ENCODE measurements around the gene KIAA0319L.

Gene KIAA0319L

GRCh38 chr1:35554266-35555211 is 2.7 kb downstream of the KIAA0319L start:
- DNase-seq, result no peak
- in situ Hi-C loops (cut with MboI; ENCODE audit: low pct_unique_long_range_greater_than_20kb, low sequenced_read_pairs), result no loop called here

- DNase-seq, result no peak
- in situ Hi-C loops (cut with MboI; ENCODE audit: low pct_unique_long_range_greater_than_20kb, low sequenced_read_pairs), result no loop called here
Observed at GRCh38 chr1:35553851-35554250, 3.4 kb downstream of the KIAA0319L start.

- in situ Hi-C loops (cut with MboI; ENCODE audit: low pct_unique_long_range_greater_than_20kb, low sequenced_read_pairs), result no loop called here
Observed at GRCh38 chr1:35546614-35547013, 10.6 kb downstream of the KIAA0319L start.

GRCh38 chr1:35544976-35545375 is 12.2 kb downstream of the KIAA0319L start:
- in situ Hi-C loops (cut with MboI; ENCODE audit: low pct_unique_long_range_greater_than_20kb, low sequenced_read_pairs), result no loop called here
- DNase-seq, result peak; percentile 71

More at GRCh38 chr1:35546614-35547013, 10.6 kb downstream of the KIAA0319L start:
- DNase-seq, result no peak

- DNase-seq, result no peak
- in situ Hi-C loops (cut with MboI; ENCODE audit: low pct_unique_long_range_greater_than_20kb, low sequenced_read_pairs), result no loop called here
Observed at GRCh38 chr1:35539824-35540261, 17.4 kb downstream of the KIAA0319L start.

GRCh38 chr1:35539073-35539823 is 18.0 kb downstream of the KIAA0319L start:
- DNase-seq, result peak; percentile 20
- in situ Hi-C loops (cut with MboI; ENCODE audit: low pct_unique_long_range_greater_than_20kb, low sequenced_read_pairs), result no loop called here

- in situ Hi-C loops (cut with MboI; ENCODE audit: low pct_unique_long_range_greater_than_20kb, low sequenced_read_pairs), result no loop called here
- no peak for DNase-seq
Observed at GRCh38 chr1:35537806-35538205, 19.4 kb downstream of the KIAA0319L start.

GRCh38 chr1:35536556-35537162 is 20.5 kb downstream of the KIAA0319L start:
- no peak for DNase-seq
- in situ Hi-C loops (cut with MboI; ENCODE audit: low pct_unique_long_range_greater_than_20kb, low sequenced_read_pairs), result no loop called here

- in situ Hi-C loops (cut with MboI; ENCODE audit: low pct_unique_long_range_greater_than_20kb, low sequenced_read_pairs), result no loop called here
- no peak for DNase-seq
Observed at GRCh38 chr1:35535243-35535642, 22.0 kb downstream of the KIAA0319L start.

- in situ Hi-C loops (cut with MboI; ENCODE audit: low pct_unique_long_range_greater_than_20kb, low sequenced_read_pairs), result no loop called here
- no peak for DNase-seq
Observed at GRCh38 chr1:35533586-35533985, 23.6 kb downstream of the KIAA0319L start.

- in situ Hi-C loops (cut with MboI; ENCODE audit: low pct_unique_long_range_greater_than_20kb, low sequenced_read_pairs), result no loop called here
Observed at GRCh38 chr1:35532497-35533223, 24.5 kb downstream of the KIAA0319L start.

GRCh38 chr1:35531368-35531767 is 25.8 kb downstream of the KIAA0319L start:
- in situ Hi-C loops (cut with MboI; ENCODE audit: low pct_unique_long_range_greater_than_20kb, low sequenced_read_pairs), result no loop called here

More at GRCh38 chr1:35532497-35533223, 24.5 kb downstream of the KIAA0319L start:
- DNase-seq, result no peak

GRCh38 chr1:35530946-35531345 is 26.3 kb downstream of the KIAA0319L start:
- in situ Hi-C loops (cut with MboI; ENCODE audit: low pct_unique_long_range_greater_than_20kb, low sequenced_read_pairs), result no loop called here
- no peak for DNase-seq

More at GRCh38 chr1:35531368-35531767, 25.8 kb downstream of the KIAA0319L start:
- DNase-seq, result no peak

GRCh38 chr1:35530168-35530567 is 27.0 kb downstream of the KIAA0319L start:
- in situ Hi-C loops (cut with MboI; ENCODE audit: low pct_unique_long_range_greater_than_20kb, low sequenced_read_pairs), result no loop called here
- no peak for DNase-seq

GRCh38 chr1:35524106-35524505 is 33.1 kb downstream of the KIAA0319L start:
- DNase-seq, result no peak
- in situ Hi-C loops (cut with MboI; ENCODE audit: low pct_unique_long_range_greater_than_20kb, low sequenced_read_pairs), result no loop called here

- in situ Hi-C loops (cut with MboI; ENCODE audit: low pct_unique_long_range_greater_than_20kb, low sequenced_read_pairs), result no loop called here
- DNase-seq, result no peak
Observed at GRCh38 chr1:35519432-35519831, 37.8 kb downstream of the KIAA0319L start.

GRCh38 chr1:35518183-35518582 is 39.0 kb downstream of the KIAA0319L start:
- DNase-seq, result no peak
- in situ Hi-C loops (cut with MboI; ENCODE audit: low pct_unique_long_range_greater_than_20kb, low sequenced_read_pairs), result no loop called here

GRCh38 chr1:35511305-35511704 is 45.9 kb downstream of the KIAA0319L start:
- in situ Hi-C loops (cut with MboI; ENCODE audit: low pct_unique_long_range_greater_than_20kb, low sequenced_read_pairs), result no loop called here
- no peak for DNase-seq

- in situ Hi-C loops (cut with MboI; ENCODE audit: low pct_unique_long_range_greater_than_20kb, low sequenced_read_pairs), result no loop called here
- no peak for DNase-seq
Observed at GRCh38 chr1:35509558-35509957, 47.6 kb downstream of the KIAA0319L start.

All from KBM-7 (cell line).